Measurements from ENCODE around the gene STPG2.

DNA sequence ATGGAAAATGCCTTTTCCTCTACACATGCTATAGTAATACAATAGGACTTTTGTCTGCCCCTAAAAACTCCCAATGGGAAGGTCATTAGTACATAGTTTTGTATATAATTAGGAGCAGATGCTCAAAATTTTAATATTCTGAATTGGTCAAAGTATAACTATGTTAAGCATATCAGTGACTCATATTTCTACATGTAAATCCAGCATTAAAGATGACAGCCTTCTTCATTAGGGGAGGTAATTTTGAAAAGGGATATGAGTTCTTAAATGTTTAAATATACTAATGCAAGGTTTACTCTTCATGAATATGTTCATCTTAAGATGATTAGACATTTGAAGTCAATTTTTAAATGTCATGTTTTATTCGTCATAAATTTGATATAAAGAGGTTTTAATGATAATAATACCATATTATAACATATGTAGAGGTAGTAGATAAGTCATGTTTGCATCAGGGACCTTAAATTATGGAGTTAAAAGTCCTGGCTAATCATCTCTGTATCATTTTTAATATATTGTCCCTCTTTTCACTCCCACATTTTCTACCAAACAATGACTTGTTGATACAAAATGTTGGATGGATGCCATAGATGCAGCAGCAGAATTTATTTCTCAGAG, 218.8 kb downstream of the STPG2 start:
- TF ChIP-seq, protein P1, sequence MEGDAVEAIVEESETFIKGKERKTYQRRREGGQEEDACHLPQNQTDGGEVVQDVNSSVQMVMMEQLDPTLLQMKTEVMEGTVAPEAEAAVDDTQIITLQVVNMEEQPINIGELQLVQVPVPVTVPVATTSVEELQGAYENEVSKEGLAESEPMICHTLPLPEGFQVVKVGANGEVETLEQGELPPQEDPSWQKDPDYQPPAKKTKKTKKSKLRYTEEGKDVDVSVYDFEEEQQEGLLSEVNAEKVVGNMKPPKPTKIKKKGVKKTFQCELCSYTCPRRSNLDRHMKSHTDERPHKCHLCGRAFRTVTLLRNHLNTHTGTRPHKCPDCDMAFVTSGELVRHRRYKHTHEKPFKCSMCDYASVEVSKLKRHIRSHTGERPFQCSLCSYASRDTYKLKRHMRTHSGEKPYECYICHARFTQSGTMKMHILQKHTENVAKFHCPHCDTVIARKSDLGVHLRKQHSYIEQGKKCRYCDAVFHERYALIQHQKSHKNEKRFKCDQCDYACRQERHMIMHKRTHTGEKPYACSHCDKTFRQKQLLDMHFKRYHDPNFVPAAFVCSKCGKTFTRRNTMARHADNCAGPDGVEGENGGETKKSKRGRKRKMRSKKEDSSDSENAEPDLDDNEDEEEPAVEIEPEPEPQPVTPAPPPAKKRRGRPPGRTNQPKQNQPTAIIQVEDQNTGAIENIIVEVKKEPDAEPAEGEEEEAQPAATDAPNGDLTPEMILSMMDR (IDR thresholded peaks at IDR 0.05), result no peak
- TF ChIP-seq EZH2 (IDR thresholded peaks at IDR 0.05), result no peak
